IMR-90 (cell line): ENCODE results near the gene LGALS1. TPM values are rescaled to one million over a fixed set of nuclear protein-coding genes. Genes with fewer than 3 reads are reported as not detected.

Source experiments
- ATAC-seq: fragments of 200-7000 bp; cut with Tn5 transposase; 2 replicates; pipeline ENCODE4 v1.9.1; 2020; ENCODE audit warnings: low read depth, mild to moderate bottlenecking, moderate library complexity
- BruUV-seq: library from RNA; stranded (reverse); fragments of 400-500 nt; replicated peaks from 2 replicates; lab custom pipeline; 2021; lab: Mats Ljungman, UMichigan
- CTCF ChIA-PET: fragments of 300-600 bp; formaldehyde crosslinking; extraction: SDS; loops from one replicate; lab custom pipeline; 2021; ENCODE audit warnings: antibody characterized with exemption; lab: Yijun Ruan, JAX
- POLR2A ChIA-PET: fragments of 300-600 bp; sonication (Branson Sonifier 250); formaldehyde crosslinking; loops from one replicate; lab custom pipeline; 2022; ENCODE audit warnings: antibody characterized with exemption; ENCODE audit not compliant: unreplicated experiment; lab: Charles Lee
- DNase-seq: peaks from one replicate; pipeline ENCODE4 v3.0.0; 2013
- H2AFZ ChIP-seq: replicated peaks from 2 replicates; pipeline ENCODE3; 2013; ENCODE audit warnings: low read length, mild to moderate bottlenecking; ENCODE audit not compliant: poor library complexity
- H2AK5ac ChIP-seq: 2 replicates; pipeline ENCODE4 v1.6.1; 2013; ENCODE audit warnings: low read depth, low read length, inconsistent platforms
- H2AK9ac ChIP-seq: replicated peaks from 2 replicates; pipeline ENCODE3; 2013; ENCODE audit warnings: mild to moderate bottlenecking, low read depth, low read length, moderate library complexity; ENCODE audit not compliant: poor library complexity
- H2BK120ac ChIP-seq: 2 replicates; pipeline ENCODE4 v1.6.1; 2013; ENCODE audit warnings: low read depth, low read length, inconsistent platforms
- H2BK15ac ChIP-seq: 3 replicates; pipeline ENCODE4 v1.6.1; 2013; ENCODE audit warnings: low read depth, low read length, inconsistent platforms
- H2BK20ac ChIP-seq: 2 replicates; pipeline ENCODE4 v1.6.1; 2013; ENCODE audit warnings: low read depth, mild to moderate bottlenecking, inconsistent platforms, low read length, moderate library complexity
- H2BK5ac ChIP-seq: 2 replicates; pipeline ENCODE4 v1.6.1; 2013; ENCODE audit warnings: mild to moderate bottlenecking, low read depth, low read length, inconsistent platforms; ENCODE audit not compliant: poor library complexity, severe bottlenecking
- H3K14ac ChIP-seq: replicated peaks from 2 replicates; pipeline ENCODE4 v1.6.1; 2013; ENCODE audit warnings: low read depth, low read length, inconsistent platforms
- H3K18ac ChIP-seq: 2 replicates; pipeline ENCODE4 v1.6.1; 2013; ENCODE audit warnings: low read depth, low read length, control low read depth
- H3K23ac ChIP-seq: 2 replicates; pipeline ENCODE4 v1.6.1; 2013; ENCODE audit warnings: low read depth, low read length, inconsistent platforms
- H3K27ac ChIP-seq: 2 replicates; pipeline ENCODE4 v1.5.1; 2013; ENCODE audit warnings: mild to moderate bottlenecking, control low read depth, low read length; ENCODE audit not compliant: insufficient read depth
- H3K27me3 ChIP-seq: 2 replicates; pipeline ENCODE4 v1.6.1; 2013; ENCODE audit warnings: low read length; ENCODE audit not compliant: control insufficient read depth, insufficient read depth
- H3K36me3 ChIP-seq: 2 replicates; pipeline ENCODE4 v1.6.1; 2013; ENCODE audit warnings: low read length, mixed read lengths; ENCODE audit not compliant: control insufficient read depth, insufficient read depth
- H3K4ac ChIP-seq: 2 replicates; pipeline ENCODE4 v1.6.1; 2013; ENCODE audit warnings: low read depth, low read length, inconsistent platforms
- H3K4me1 ChIP-seq: 2 replicates; pipeline ENCODE4 v1.6.1; 2013; ENCODE audit warnings: low read length, mixed read lengths; ENCODE audit not compliant: control insufficient read depth, insufficient read depth
- H3K4me2 ChIP-seq: 2 replicates; pipeline ENCODE4 v1.6.1; 2013; ENCODE audit warnings: low read depth, mild to moderate bottlenecking, control low read depth, low read length, moderate library complexity
- H3K4me3 ChIP-seq: 2 replicates; pipeline ENCODE4 v1.5.1; 2013; ENCODE audit warnings: low read depth, mild to moderate bottlenecking, control low read depth, low read length, moderate library complexity; ENCODE audit not compliant: insufficient read depth
- H3K56ac ChIP-seq: 2 replicates; pipeline ENCODE4 v1.6.1; 2013; ENCODE audit warnings: low read length, inconsistent platforms; ENCODE audit not compliant: insufficient read depth; ENCODE audit errors: extremely low read depth
- H3K79me1 ChIP-seq, 2 experiments: 2 replicates each; pipeline ENCODE4 v1.6.1; 2013; ENCODE audit warnings: low read length in 2 of 2, inconsistent platforms in 1 of 2, low read depth in 1 of 2
- H3K9ac ChIP-seq: 2 replicates; pipeline ENCODE4 v1.6.1; 2013; ENCODE audit warnings: low read depth, low read length, control low read depth
- H3K9me1 ChIP-seq: 2 replicates; pipeline ENCODE4 v1.6.1; 2013; ENCODE audit warnings: low read length, inconsistent platforms; ENCODE audit not compliant: insufficient read depth
- H3K9me3 ChIP-seq: 2 replicates; pipeline ENCODE4 v1.6.1; 2013; ENCODE audit warnings: low read length; ENCODE audit not compliant: control insufficient read depth, insufficient read depth
- H4K20me1 ChIP-seq: 2 replicates; pipeline ENCODE4 v1.6.1; 2013; ENCODE audit warnings: low read length, inconsistent platforms; ENCODE audit not compliant: insufficient read depth
- H4K5ac ChIP-seq: 2 replicates; pipeline ENCODE4 v1.6.1; 2013; ENCODE audit warnings: mild to moderate bottlenecking, low read depth, low read length, control low read depth
- H4K8ac ChIP-seq, 2 experiments: 2 replicates each; pipeline ENCODE4 v1.6.1; 2013; ENCODE audit warnings: low read depth in 2 of 2, low read length in 2 of 2, control low read depth in 1 of 2, inconsistent platforms in 1 of 2
- H4K91ac ChIP-seq: 2 replicates; pipeline ENCODE4 v1.6.1; 2013; ENCODE audit warnings: low read depth, low read length, inconsistent platforms; ENCODE audit not compliant: insufficient read depth
- SMC3 ChIP-seq: fragments of 150-350 bp; IDR thresholded peaks from 2 replicates; pipeline ENCODE4 v1.6.1; 2016; ENCODE audit warnings: low read depth, mild to moderate bottlenecking, antibody characterized with exemption, low read length, moderate library complexity
- WGBS, 2 experiments: methylation state at CpG; one replicate each; pipeline versions ENCODE4 v1.1.5 to v1.1.7; 2013; ENCODE audit warnings: missing lambda C conversion rate in 2 of 2; ENCODE audit not compliant: insufficient read length in 1 of 2; ENCODE audit errors: extremely low coverage in 2 of 2; 5-methylcytosine and 5-hydroxymethylcytosine counted together
- dilution Hi-C: fragments of 300-500 bp; cut with HindIII; formaldehyde crosslinking; loops from one replicate; pipeline ENCODE4 v1.14.3; 2018; ENCODE audit warnings: low sequenced_read_pairs; ENCODE audit not compliant: unreplicated experiment
- in situ Hi-C: fragments of 300-500 bp; cut with MboI; formaldehyde crosslinking; loops from 3 replicates; pipeline ENCODE4 v1.14.3; 2019; ENCODE audit warnings: low sequenced_read_pairs, inconsistent platforms, mixed read lengths
- intact Hi-C: fragments of 100-400 bp; cut with micrococcal nuclease; formaldehyde crosslinking; loops from 2 replicates; pipeline ENCODE4 v1.10.0; 2022
- polyA plus RNA-seq, 3 experiments: library from polyadenylated mRNA; depleted of rRNA; stranded (reverse); fragments of >200 nt; gene quantifications; 2 replicates each; pipeline ENCODE4 v1.2.3, GENCODE V29; 2012; ENCODE audit warnings: low replicate concordance in 1 of 3
- total RNA-seq: library from RNA; depleted of rRNA; stranded (reverse); fragments of >200 nt; gene quantifications from 2 replicates; pipeline ENCODE4 v1.2.3, GENCODE V29; 2012
- TF ChIP-seq, protein P1 (sequence below): fragments of 150-350 bp; IDR thresholded peaks from 2 replicates; pipeline ENCODE4 v1.6.1; 2017; ENCODE audit warnings: mild to moderate bottlenecking, antibody characterized with exemption, low read length, low read depth

Gene LGALS1
- total and polyA plus RNA-seq, 2 of the 4 experiments (the other 2 are of a cell fraction), result 11,896 to 15,383 TPM

DNA sequence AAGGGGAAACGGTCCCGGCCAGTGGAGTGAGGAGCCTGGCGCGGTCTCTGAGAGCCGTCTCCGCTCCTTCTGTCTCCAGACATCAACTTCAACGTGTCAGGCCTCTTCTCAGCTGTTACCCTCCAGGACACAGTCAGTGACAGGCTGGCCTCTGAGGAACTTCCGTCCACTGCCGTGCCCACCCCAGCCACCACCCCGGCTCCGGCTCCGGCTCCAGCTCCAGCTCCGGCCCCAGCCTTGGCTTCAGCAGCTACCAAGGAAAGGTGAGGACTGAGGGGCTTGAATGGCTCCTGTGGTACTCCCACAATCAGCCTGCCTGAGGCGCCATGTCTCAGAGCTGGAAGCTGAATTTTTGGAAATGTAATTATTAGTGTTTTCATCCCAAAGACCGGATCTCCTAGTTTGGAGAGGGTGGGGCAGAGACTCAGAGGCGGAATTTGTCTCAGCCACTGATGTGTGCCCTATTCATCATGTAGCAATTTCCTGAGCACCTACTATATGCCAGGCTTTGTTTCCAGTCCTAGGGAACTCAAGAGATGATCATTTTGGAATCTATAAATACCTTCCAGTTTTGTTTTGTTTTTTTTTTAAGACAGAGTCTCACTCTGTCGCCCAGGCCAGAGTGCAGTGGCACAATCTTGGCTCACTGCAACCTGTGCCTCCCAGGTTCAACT, 24.8 kb upstream of the LGALS1 start:
- dilution Hi-C loops, result no loop called here
- CTCF ChIA-PET, result no interaction called here
- no peaks in the 10 kb centered on the region for H3K9me3 ChIP-seq

More for the DNA sequence above, 24.8 kb upstream of the LGALS1 start:
- H4K8ac ChIP-seq, result no peak overlapping the region
- no peaks in the 10 kb centered on the region for H3K79me1 ChIP-seq
- no peaks in the 10 kb centered on the region for H3K27me3 ChIP-seq
- no peak overlapping the region for H2BK120ac ChIP-seq
- no peak overlapping the region for H3K18ac ChIP-seq
- no peak overlapping the region for H4K91ac ChIP-seq
- H2BK20ac ChIP-seq, result no peak overlapping the region
- no peak overlapping the region for H2AK5ac ChIP-seq
- H3K36me3 ChIP-seq, result peaks cover 61% of the 10 kb centered on the region
- H3K4me2 ChIP-seq, result no peak overlapping the region
- WGBS, 2 experiments, result 100% methylated on average over 3 of the region's 17 CpGs; no CpG with 5 or more reads in 1 of the 2 experiments
- no peak overlapping the region for H2AK9ac ChIP-seq
- H3K9me1 ChIP-seq, result no peaks in the 10 kb centered on the region
- BruUV-seq, result no TSS peak
- no peak overlapping the region for H2BK15ac ChIP-seq
- no peak overlapping the region for H3K4ac ChIP-seq
- H3K14ac ChIP-seq, result no peak overlapping the region
- in situ Hi-C loops (no loop called here), intact Hi-C loops (no loop called here)
- H3K9ac ChIP-seq, result no peak overlapping the region
- POLR2A ChIA-PET, result no interaction called here
- no peak overlapping the region for H3K27ac ChIP-seq
- H2AFZ ChIP-seq, result no peak overlapping the region
- ATAC-seq (no peak), DNase-seq (no peak)
- no peaks in the 10 kb centered on the region for H3K4me1 ChIP-seq
- H4K5ac ChIP-seq, result no peak overlapping the region
- H4K20me1 ChIP-seq, result no peaks in the 10 kb centered on the region
- H2BK5ac ChIP-seq, result no peak overlapping the region
- no peak for TF ChIP-seq SMC3
- TF ChIP-seq, protein P1, sequence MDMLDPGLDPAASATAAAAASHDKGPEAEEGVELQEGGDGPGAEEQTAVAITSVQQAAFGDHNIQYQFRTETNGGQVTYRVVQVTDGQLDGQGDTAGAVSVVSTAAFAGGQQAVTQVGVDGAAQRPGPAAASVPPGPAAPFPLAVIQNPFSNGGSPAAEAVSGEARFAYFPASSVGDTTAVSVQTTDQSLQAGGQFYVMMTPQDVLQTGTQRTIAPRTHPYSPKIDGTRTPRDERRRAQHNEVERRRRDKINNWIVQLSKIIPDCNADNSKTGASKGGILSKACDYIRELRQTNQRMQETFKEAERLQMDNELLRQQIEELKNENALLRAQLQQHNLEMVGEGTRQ, result no peak
- no peak overlapping the region for H3K56ac ChIP-seq
- no peak overlapping the region for H3K23ac ChIP-seq
- no peak overlapping the region for H3K4me3 ChIP-seq
